IPS-20b (cell line): ENCODE results near the gene PAIP2B.
"Not testable (repeated sequence)": the region's sequence is repeated elsewhere in the genome, so short reads cannot be mapped to it uniquely, and the experiment has no call there.

Experiments
- H3K27ac ChIP-seq: one replicate; pipeline ENCODE4 v1.5.1; 2013; ENCODE audit warnings: low read length
- H3K27me3 ChIP-seq: 2 replicates; pipeline ENCODE4 v1.6.1; 2013; ENCODE audit warnings: mild to moderate bottlenecking, low read length, inconsistent platforms; ENCODE audit not compliant: insufficient read depth
- H3K36me3 ChIP-seq: 2 replicates; pipeline ENCODE4 v1.6.1; 2013; ENCODE audit warnings: low read depth, mild to moderate bottlenecking, inconsistent platforms, low read length, moderate library complexity; ENCODE audit not compliant: insufficient read depth
- H3K4me1 ChIP-seq: 2 replicates; pipeline ENCODE4 v1.6.1; 2013; ENCODE audit warnings: mild to moderate bottlenecking, control low read depth, inconsistent platforms, low read length, moderate library complexity; ENCODE audit not compliant: insufficient read depth
- H3K4me3 ChIP-seq: 2 replicates; pipeline ENCODE4 v1.5.1; 2013; ENCODE audit warnings: mild to moderate bottlenecking, low read length, inconsistent platforms
- H3K9ac ChIP-seq: 2 replicates; pipeline ENCODE4 v1.6.1; 2013; ENCODE audit warnings: low read depth, mild to moderate bottlenecking, inconsistent platforms, low read length, moderate library complexity
- H3K9me3 ChIP-seq: 2 replicates; pipeline ENCODE4 v1.6.1; 2013; ENCODE audit warnings: mild to moderate bottlenecking, low read depth, low read length, inconsistent platforms; ENCODE audit not compliant: insufficient read depth

The PAIP2B gene

DNA sequence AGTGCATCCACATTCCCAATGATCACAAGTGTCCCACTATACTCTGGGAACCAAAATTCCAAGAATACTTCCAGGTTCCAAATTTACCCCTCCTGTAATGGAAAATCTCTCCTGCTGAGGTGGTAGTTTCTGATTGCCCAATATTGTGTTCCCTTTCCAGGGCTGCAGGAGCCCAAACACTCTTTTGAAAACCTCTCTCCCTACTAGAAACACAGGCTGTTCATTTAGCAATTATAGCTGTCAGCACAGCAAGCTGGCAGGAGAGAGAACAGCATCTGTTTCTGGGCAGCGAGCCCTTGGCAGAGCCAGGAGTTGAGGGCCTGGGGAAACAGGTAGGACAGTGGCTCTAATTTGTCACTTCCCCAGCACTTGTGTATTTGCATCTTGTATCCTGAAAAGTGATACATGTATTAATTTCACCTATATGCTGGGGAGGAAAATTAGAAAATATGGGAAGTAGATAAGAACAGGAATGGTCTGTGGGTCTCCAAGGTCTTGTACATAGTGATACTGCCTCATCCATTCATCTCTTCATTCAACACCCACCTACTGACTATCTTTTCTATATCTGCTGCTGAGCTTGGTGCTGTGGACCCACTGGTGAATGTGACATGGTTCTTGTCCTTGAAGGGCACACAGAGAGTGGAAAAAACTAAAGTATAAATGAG lies 16.9 kb upstream of the PAIP2B start:
- Histone ChIP-seq H3K36me3 (no peaks in the 10 kb centered on the region), H3K4me3 (no peak overlapping the region), H3K27ac (no peak overlapping the region), H3K9me3 (no peaks in the 10 kb centered on the region), H3K4me1 (peaks cover 8% of the 10 kb centered on the region; the same call in 1 of the 2 replicates), H3K9ac (no peak overlapping the region), H3K27me3 (no peaks in the 10 kb centered on the region)

DNA sequence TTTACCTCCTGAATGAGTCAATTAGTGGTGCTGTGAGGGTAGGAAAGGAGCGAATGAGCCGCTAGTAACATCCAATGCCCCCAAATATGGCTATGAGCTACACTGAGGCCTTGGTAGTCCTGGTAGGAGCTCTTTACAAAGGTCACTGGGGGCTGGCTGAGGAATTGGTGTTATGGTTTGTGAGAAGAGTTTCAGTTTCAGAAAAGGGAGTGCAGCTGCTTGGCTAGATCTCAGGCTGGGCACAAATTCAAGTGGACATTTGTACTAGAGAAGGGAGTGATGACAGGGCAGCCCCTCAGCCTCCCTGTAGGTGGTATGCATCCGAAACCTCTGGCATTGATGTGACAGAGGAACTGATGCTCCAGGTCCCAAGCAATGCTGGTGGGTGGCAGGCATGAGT lies 13.9 kb upstream of the PAIP2B start:
- Histone ChIP-seq H3K9me3 (no peaks in the 10 kb centered on the region), H3K9ac (no peak overlapping the region), H3K4me3 (no peak overlapping the region), H3K36me3 (no peaks in the 10 kb centered on the region), H3K27ac (no peak overlapping the region), H3K27me3 (no peaks in the 10 kb centered on the region), H3K4me1 (peaks cover 13% of the 10 kb centered on the region)

DNA sequence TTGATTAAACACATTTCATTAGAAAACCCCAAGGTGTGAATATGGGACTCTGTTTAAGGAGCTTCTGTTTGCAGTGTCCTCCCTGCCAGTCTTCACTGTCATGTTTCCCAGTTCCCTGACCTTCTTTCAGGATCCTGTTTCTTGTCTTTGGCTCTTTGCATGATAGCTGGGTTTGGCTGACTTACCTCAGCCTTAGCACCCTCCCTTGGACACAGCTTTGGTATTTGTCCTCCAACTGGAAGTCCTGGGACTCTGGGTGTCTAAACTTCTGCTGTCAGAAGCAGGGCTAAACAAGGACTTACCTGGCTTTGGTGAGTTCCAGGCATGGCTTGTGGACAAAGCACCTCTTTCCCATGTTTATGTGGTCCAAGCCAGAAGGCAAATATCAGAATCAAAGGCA lies 11.2 kb upstream of the PAIP2B start:
- Histone ChIP-seq H3K4me1 (peaks cover 7% of the 10 kb centered on the region; the same call in 1 of the 2 replicates), H3K9me3 (peaks cover 7% of the 10 kb centered on the region), H3K36me3 (no peaks in the 10 kb centered on the region), H3K27me3 (no peaks in the 10 kb centered on the region), H3K27ac (no peak overlapping the region), H3K9ac (no peak overlapping the region), H3K4me3 (no peak overlapping the region)

DNA sequence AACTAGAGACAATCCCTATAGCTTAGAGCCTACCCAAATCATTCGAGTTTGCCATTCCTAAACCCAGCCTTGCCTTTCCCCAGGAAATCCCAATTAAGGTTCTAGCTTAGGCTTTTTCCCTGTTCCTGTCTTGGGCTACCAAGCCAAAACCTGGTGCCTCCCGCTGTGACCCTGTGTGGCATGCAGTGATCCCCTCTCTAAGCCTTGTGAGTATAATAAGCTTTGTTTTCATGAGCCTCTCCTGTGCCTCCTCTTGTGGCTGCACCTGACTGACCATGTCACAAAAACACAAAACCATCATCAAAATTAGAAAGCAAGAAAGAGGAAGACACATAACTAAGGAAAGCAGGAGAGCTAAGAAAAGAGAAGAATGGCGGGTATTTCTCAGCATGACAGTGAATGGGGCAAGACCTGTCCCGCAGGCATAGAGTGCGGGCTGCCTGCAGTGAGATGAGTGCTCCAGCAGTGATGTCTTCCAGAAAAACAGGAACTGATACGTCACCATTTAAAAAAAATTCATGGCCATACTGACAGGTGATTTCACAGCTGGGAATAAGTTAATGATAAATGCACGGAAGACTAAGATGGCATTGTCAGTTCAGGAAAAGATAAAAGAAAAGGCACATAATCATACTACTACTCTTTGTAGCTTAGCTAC lies 9.2 kb upstream of the PAIP2B start:
- Histone ChIP-seq H3K27me3 (no peaks in the 10 kb centered on the region), H3K36me3 (no peaks in the 10 kb centered on the region), H3K9ac (no peak overlapping the region), H3K27ac (no peak overlapping the region), H3K9me3 (peaks cover 14% of the 10 kb centered on the region), H3K4me3 (no peak overlapping the region), H3K4me1 (peaks cover 7% of the 10 kb centered on the region; the same call in 1 of the 2 replicates)

- H3K4me1 ChIP-seq, H3K27me3 ChIP-seq, H3K36me3 ChIP-seq, H3K4me3 ChIP-seq, H3K9ac ChIP-seq, H3K27ac ChIP-seq: not testable (repeated sequence)
- H3K9me3 ChIP-seq = peaks cover 14% of the 10 kb centered on the region
Observed at GRCh38 chr2:71233072-71233471, 6.2 kb upstream of the PAIP2B start.

DNA sequence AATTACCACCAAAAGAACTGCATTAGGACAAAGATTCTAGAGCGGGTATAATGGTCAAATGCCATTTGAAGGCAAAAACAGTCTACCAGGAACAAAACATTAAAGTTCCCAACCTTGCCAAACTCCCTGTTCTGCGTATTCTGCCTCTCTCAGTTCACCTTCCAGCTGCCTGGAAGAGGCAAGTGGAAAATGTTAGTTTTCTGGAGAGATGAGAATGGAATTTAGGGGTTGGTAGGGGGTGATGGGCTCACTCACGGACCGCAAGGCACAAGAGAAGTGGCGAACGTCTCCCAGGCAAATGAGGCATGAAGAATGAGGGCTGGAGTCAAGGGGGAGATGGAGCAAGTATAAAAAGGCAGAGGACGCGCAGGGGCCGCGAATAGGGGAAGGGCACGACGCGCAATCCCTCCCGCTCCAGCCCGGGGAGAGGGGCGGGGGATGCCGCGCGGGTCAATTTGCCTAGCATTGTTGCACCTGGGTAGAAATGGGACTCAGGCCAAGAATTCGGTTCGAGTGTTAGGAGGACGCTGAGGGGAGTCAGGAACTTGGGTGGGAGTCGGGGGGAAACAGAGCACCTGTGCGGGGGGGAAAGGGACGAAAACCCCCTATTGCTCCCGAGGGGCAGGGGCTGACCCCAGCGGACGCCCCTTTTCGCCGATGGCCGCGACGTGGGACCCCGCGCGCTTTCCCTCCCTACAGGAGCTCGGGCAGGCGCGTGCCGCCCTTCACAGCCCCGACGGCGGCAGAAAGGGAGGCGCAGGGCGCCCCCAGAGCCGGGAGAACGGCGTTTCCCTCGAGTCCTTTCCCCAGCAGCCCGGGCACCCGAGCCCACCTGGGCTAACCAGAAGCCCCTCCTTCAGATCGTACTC lies 573 bp downstream of the PAIP2B start:
- Histone ChIP-seq H3K36me3 (no peaks in the 10 kb centered on the region), H3K4me3 (peak overlapping the region; percentile 90), H3K9me3 (no peaks in the 10 kb centered on the region), H3K27me3 (0 out of 2 replicates have a peak, but pooled peaks cover 5% of the 10 kb centered on the region), H3K27ac (no peak overlapping the region), H3K9ac (peak overlapping the region; percentile 84), H3K4me1 (peaks cover 4% of the 10 kb centered on the region; the same call in 1 of the 2 replicates)

- H3K9me3 ChIP-seq = no peaks in the 10 kb centered on the region
- H3K27me3 ChIP-seq = 0 out of 2 replicates have a peak, but pooled peaks cover 5% of the 10 kb centered on the region
- no peak overlapping the region; the same call in 1 of the 2 replicates for H3K4me3 ChIP-seq
- H3K4me1 ChIP-seq = peaks cover 4% of the 10 kb centered on the region; the same call in 1 of the 2 replicates
- H3K36me3 ChIP-seq = no peaks in the 10 kb centered on the region
- H3K27ac ChIP-seq = no peak overlapping the region
- no peak overlapping the region for H3K9ac ChIP-seq
Observed at GRCh38 chr2:71224935-71225334, 2.0 kb downstream of the PAIP2B start.

DNA sequence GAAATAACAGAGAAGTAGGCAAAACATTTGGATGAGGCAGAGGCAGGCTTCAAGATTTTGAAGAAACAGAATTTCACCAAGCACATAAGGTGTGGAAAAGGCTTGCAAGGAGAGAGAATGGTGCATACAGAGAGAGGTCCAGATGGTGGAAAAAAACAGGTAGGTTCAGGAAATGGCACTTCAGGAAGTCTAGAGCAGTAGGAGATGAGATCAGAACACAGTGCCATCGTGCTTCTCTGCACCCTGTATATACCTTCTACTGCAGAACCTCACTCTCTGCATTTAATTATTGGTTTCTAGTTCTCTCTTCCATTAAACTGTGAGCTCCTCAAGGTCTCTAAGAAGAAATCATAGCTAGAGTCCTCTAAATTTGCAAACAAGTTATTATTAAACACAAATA lies 2.4 kb downstream of the PAIP2B start:
- no peak overlapping the region for H3K4me3 ChIP-seq
- no peak overlapping the region for H3K27ac ChIP-seq

GRCh38 chr2:71223767-71224333 lies 3.1 kb downstream of the PAIP2B start:
- no peak overlapping the region for H3K4me3 ChIP-seq
- H3K4me1 ChIP-seq = peaks cover 4% of the 10 kb centered on the region; the same call in 1 of the 2 replicates
- no peaks in the 10 kb centered on the region for H3K36me3 ChIP-seq
- H3K27ac ChIP-seq = no peak overlapping the region
- 0 out of 2 replicates have a peak, but pooled peaks cover 5% of the 10 kb centered on the region for H3K27me3 ChIP-seq
- H3K9me3 ChIP-seq = no peaks in the 10 kb centered on the region
- no peak overlapping the region for H3K9ac ChIP-seq

More for the DNA sequence above, 2.4 kb downstream of the PAIP2B start:
- Histone ChIP-seq H3K4me1 (peaks cover 4% of the 10 kb centered on the region; the same call in 1 of the 2 replicates), H3K9ac (no peak overlapping the region), H3K27me3 (0 out of 2 replicates have a peak, but pooled peaks cover 5% of the 10 kb centered on the region), H3K36me3 (no peaks in the 10 kb centered on the region), H3K9me3 (no peaks in the 10 kb centered on the region)

GRCh38 chr2:71220743-71221142 lies 6.2 kb downstream of the PAIP2B start:
- H3K27me3 ChIP-seq = 0 out of 2 replicates have a peak, but pooled peaks cover 4% of the 10 kb centered on the region
- H3K4me3 ChIP-seq = no peak overlapping the region
- H3K4me1 ChIP-seq = peaks cover 4% of the 10 kb centered on the region; the same call in 1 of the 2 replicates

DNA sequence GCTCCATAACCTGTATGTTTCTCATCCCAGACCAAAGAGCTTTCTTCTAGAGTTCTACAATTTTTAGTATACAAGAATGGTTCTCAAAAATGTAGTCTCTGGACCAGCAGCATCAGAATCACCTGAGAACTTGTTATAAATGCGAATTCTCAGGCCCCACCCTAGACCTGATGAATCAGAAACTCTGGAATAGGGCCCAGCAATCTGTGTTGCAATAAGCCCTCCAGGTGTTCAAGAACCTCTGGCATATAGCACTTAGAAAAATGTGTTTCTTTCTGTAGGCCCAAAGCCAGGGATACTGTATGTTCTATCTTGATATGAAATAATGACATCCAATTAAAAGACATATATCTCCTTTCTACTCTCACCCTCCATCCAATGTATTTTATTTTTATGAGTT lies 10.4 kb downstream of the PAIP2B start:
- no peaks in the 10 kb centered on the region for H3K27me3 ChIP-seq
- H3K4me1 ChIP-seq = no peaks in the 10 kb centered on the region
- no peak overlapping the region for H3K27ac ChIP-seq
- no peak overlapping the region for H3K9ac ChIP-seq
- no peaks in the 10 kb centered on the region for H3K9me3 ChIP-seq
- H3K4me3 ChIP-seq = no peak overlapping the region
- H3K36me3 ChIP-seq = no peaks in the 10 kb centered on the region

More at GRCh38 chr2:71220743-71221142, 6.2 kb downstream of the PAIP2B start:
- no peaks in the 10 kb centered on the region for H3K36me3 ChIP-seq
- H3K9ac ChIP-seq = no peak overlapping the region
- H3K9me3 ChIP-seq = no peaks in the 10 kb centered on the region
- H3K27ac ChIP-seq = no peak overlapping the region
